HG02588 (cell line): ENCODE measurements around the gene ADIPOQ.
"Not testable (repeated sequence)": the region's sequence is repeated elsewhere in the genome, so short reads cannot be mapped to it uniquely, and the experiment has no call there.

Experiments
- ATAC-seq: cut with Tn5 transposase; IDR thresholded peaks from one replicate; pipeline ENCODE4 v1.9.1; 2021; ENCODE audit warnings: mild to moderate bottlenecking, moderate library complexity; ENCODE audit not compliant: unreplicated experiment

Gene ADIPOQ

GRCh38 chr3:186842426-186843038, at the start of gene ADIPOQ:
Gene ADIPOQ, plus strand, starts transcription at chr3:186842710. Its CDS starts 10,349 bp downstream, at chr3:186853059.
- ATAC-seq, result no peak

GRCh38 chr3:186798239-186798874, 44.2 kb upstream of the ADIPOQ start:
- ATAC-seq, result no peak

GRCh38 chr3:186800285-186800684, 42.2 kb upstream of the ADIPOQ start:
- no peak for ATAC-seq

DNA sequence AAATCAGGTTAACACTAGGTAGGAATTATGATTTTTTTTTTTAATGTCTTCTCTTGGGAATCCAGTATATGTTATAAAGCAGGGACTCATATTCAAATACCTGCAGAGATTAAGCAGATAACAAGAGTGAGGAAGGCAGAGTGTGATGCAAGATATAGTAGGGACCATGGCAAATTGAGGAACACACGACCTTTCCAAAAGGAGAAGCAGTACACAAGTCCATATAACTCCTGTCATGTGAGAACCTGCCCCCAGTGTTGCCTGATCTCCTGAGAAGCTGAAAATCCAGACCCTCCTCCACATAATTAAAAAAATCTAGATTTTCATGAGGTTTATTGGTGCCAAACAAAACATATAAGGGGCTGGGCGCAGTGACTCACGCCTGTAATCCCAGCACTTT, 39.8 kb upstream of the ADIPOQ start:
- ATAC-seq, result no peak

DNA sequence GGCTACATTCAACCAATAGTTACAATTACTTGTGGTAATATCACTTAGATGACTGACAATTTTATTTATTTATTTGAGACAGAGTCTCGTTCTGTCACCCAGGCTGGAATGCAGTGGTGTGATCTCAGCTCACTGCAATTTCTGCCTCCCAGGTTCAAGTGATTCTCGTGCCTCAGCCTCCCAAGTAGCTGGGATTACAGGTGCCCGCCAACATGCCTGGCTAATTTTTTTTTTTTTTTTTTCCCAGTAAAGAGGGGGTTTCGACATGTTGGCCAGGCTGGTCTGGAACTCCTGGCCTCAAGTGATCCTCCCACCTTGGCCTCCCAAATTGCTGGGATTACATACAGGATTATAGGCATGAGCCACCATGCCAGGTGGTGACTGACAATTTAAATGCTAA, 39.1 kb upstream of the ADIPOQ start:
- not testable (repeated sequence) for ATAC-seq

DNA sequence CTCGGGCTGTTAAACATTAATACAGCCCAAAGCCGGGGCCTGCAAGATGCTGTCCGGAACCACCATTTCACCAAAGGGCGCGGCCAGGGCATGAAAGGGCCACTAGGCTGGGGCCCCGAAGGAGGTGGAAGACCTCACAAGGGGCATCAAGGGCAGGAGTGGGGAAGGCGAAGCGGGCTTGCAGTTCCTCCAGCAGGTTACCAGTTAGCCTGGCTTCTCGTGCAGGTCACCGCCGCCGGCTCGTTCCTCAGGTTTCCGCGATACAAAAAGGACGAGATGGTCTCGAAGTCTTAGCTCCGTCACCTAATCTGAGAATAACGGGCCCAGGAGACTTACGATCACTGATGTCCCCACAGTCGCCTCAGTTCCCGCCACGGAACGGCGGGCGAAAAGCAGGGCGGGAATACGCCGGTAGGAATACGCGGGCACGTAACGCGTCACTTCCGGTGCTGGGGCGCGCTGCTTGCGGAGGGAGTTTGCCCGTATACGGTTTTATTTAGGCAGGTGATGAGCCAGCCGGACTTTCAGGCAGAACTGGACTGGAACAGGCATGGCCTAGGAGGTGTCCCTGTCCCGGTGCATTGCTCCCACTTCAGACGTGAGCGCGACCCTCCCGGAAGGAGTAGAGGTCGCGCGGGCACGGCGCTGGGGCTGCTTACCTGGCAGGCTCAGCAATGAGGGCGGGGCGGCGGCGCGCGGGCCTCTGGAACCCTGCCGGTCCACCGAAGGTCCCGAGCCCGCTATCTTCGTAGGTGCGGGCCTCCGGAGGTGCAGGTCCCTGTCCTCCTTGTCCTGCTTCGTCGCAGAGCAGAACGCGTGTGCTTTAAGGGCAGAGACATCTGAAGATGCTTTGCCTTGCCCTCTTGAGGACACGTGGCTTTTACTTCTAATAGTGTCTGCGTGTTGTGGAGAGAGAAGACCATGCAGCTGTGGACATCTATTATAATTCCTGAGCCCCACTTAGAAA, 36.1 kb upstream of the ADIPOQ start, which contains the start of gene RFC4:
Gene RFC4, minus strand, starts transcription at position 394 of the 967 bp plus-strand sequence. CDS start 1,769 bp downstream, outside the sequence.
- ATAC-seq, result peak; percentile 96

GRCh38 chr3:186807231-186807630, 35.3 kb upstream of the ADIPOQ start:
- no peak for ATAC-seq

DNA sequence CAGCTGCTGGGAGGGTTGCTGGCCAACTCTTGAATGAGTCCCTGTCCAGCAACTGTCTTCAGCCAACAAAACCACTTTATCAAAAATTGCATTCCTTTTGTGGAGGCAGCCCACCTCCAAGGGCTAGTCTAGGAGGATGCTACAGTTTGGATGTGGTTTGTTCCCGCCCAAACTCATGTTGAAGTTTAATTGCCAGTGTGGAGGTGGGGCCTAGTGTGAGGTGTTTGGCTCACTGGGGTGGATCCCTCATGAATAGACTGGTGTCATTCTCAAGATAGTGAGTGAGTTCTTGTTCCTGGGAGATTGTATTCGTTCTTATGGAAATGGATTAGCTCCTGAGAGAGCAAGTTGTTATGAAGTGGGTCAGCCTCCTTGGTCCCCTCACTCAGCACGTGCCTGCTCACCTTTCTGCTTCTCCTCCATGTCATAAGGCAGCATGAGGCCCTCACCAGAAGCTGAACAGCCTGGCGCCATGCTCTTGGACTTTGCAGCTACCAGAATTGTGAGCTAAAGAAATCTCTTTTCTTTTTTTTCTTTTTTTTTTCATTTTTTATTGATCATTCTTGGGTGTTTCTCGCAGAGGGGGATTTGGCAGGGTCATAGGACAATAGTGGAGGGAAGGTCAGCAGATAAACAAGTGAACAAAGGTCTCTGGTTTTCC, 32.0 kb upstream of the ADIPOQ start:
- no peak for ATAC-seq

GRCh38 chr3:186811313-186811712, 31.2 kb upstream of the ADIPOQ start:
- not testable (repeated sequence) for ATAC-seq

- ATAC-seq, result no peak
These were observed 28.4 kb upstream of the ADIPOQ start for GRCh38 chr3:186814100-186814499.

- ATAC-seq, result no peak
These were observed 27.1 kb upstream of the ADIPOQ start for GRCh38 chr3:186815435-186815834.

DNA sequence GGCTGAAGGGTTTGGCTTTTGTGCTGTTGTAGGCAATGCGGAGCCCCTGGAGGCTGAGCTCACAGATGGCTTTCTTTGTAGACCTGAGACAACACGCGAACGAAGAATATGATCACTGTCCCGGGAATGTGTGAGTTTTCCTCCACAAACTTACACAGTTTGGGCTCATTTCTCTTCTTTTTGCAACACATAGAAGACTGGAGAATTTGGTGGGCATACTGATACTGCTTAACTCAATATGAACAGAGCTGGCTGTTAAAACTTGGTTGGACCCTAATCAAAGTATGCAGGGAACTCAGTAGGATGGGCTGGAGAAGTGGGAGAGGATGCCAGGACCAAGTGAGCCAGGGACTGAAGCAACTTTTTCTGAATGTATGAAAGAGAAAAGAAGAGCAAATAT, 24.0 kb upstream of the ADIPOQ start:
- no peak for ATAC-seq

GRCh38 chr3:186818956-186819355, 23.6 kb upstream of the ADIPOQ start:
- no peak for ATAC-seq

GRCh38 chr3:186821429-186822387, 20.8 kb upstream of the ADIPOQ start:
- no peak for ATAC-seq

DNA sequence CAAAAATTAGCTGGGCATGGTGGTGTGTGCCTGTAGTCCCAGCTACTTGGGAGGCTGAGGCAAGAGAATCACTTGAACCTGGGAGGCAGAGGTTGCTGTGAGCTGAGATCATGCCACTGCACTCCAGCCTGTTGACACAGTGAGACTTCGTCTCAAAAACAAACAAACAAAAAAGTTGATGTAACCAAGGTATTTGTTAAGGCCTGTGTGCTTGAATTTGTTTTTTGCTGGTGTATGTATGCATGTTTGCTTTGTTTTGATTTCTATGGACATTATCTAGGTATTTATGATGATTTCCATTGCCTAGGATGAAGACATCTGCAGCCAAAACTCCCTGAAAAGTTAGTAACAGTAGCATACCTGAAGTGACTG, 20.1 kb upstream of the ADIPOQ start:
- not testable (repeated sequence) for ATAC-seq

DNA sequence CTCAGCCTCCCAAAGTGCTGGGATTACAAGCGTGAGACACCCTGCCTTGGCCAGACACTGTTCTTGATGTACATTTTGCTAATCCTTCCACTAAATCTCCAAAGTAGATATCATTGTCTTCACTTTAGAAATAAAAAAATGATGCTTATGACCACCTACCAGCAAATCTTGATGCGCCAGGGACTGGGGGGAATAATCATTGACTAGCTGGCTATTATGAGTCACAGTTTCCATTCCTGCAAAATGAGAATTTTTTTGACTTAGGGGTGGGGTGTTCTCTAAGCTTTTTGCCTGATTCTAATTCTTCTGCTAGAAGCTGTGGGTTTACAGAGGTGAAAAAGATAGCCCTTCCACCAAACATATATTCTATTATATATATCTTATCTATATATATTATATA, 19.1 kb upstream of the ADIPOQ start:
- ATAC-seq, result no peak

DNA sequence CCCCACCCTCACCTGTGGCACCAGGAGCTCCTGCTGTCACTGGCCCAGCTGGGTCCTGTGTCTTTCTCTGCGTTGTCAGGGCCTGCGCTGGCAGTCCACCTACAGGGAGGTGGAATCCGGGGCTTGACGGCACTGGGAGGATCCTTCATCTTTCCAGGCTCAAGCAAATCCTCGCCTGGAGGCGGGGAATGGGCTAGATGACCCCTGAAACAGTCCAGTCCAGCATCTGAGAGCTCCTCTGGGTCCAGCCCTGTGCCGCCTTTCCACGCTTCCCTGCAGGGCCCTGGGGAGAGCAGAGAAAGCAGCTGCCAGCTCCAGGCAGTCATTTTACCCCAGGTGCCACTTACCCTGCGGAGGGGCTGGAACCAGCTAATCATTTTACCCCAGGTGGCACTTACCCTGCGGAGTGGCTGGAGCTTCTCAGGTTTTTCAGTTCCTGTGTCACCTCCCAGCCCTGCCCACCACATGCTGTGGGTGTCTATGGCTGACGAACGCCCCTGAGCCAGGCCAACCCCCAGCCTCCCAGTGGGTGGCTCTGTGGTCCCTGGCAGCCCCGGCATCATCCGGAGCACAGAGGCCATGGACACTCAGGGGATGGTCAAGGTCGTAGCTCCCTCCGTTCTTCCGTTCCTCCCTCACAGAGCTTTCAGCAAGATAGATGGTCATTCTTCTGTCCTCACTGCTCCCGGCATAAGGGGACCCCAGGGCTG, 17.9 kb upstream of the ADIPOQ start:
- ATAC-seq, result no peak

- no peak for ATAC-seq
These were observed 17.2 kb upstream of the ADIPOQ start for GRCh38 chr3:186825294-186825821.

DNA sequence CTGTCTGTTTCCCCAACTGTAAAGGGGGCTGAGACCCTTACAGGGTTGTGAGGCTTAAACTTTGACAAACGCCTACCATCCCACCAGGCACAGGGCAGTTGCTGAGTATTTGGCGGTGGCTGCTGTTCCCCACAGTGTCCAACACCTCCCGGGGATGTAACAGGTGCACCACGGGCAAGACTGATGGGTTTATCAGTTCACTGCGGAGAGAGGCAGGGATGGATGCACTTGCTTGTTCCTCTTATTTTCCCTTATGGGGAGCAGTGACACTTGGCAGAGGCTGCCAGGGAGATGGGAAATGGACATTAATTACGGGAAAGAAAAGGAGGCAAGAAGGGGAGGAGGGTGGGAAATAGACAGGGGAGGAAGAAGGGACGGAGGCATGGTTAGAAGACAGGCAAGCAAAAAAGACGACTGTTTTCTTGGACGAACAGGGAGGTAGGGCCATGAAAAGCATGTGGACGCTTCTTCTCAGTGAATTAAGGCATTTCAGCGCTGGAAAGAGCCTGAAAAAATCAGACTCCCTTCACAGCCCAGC, 16.6 kb upstream of the ADIPOQ start:
- ATAC-seq, result no peak
